Coronary artery (tissue), 2 donors: ENCODE measurements around the gene SGF29.
"Not testable (repeated sequence)": the region's sequence is repeated elsewhere in the genome, so short reads cannot be mapped to it uniquely, and the experiment has no call there.

Source experiments
- DNase-seq: peaks from one replicate; pipeline ENCODE4 v3.0.0-alpha.2; 2017; ENCODE audit warnings: low spot score
- H3K27ac ChIP-seq, 2 donors: fragments of 200-600 bp; sonication (generic); one replicate each; pipeline ENCODE4 v1.5.1; 2016 to 2019
- H3K4me3 ChIP-seq: fragments of 200-600 bp; sonication (generic); 2 replicates; pipeline ENCODE4 v1.5.1; 2016; ENCODE audit warnings: mild to moderate bottlenecking, moderate library complexity
- CTCF ChIP-seq: fragments of 200-600 bp; sonication (generic); IDR thresholded peaks from one replicate; pipeline ENCODE4 v1.5.1; 2019; ENCODE audit warnings: antibody characterized with exemption

Gene SGF29

GRCh38 chr16:28514246-28514645 is 39.5 kb upstream of the SGF29 start:
- DNase-seq, result no peak
- no peak overlapping the region for H3K4me3 ChIP-seq
- H3K27ac ChIP-seq, result no peak overlapping the region
- no peak for TF ChIP-seq CTCF

DNA sequence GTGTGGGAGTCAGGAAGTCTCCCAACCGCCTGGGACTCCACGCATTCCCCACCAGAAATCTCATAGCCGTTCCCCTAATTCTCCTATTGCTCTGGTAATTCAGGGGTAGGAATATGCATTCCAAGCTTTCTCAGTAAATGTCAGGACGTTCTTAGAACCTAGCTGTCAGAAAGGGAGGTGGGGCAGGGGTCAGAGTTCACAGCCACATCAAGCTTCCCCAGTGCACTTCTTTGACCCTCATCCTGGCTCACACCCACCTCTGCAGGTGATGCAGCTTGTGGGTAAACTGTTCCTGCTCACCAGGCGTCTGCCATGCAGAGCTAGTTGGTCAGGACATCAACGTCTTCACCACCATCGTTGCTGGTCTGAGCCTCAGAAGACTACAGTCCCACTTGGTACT is 33.0 kb upstream of the SGF29 start:
- H3K27ac ChIP-seq, result no peak overlapping the region
- no peak for TF ChIP-seq CTCF
- H3K4me3 ChIP-seq, result no peak overlapping the region
- no peak for DNase-seq

- no peak overlapping the region for H3K4me3 ChIP-seq
- TF ChIP-seq CTCF, result no peak
- DNase-seq, result no peak
- no peak overlapping the region for H3K27ac ChIP-seq
Measured at GRCh38 chr16:28521436-28521835, 32.3 kb upstream of the SGF29 start.

GRCh38 chr16:28522792-28523191 is 30.9 kb upstream of the SGF29 start:
- Histone ChIP-seq H3K27ac (no peak overlapping the region), H3K4me3 (no peak overlapping the region)
- TF ChIP-seq CTCF, result no peak
- no peak for DNase-seq

- no peak overlapping the region for H3K27ac ChIP-seq
- H3K4me3 ChIP-seq, result no peak overlapping the region
- DNase-seq, result no peak
- no peak for TF ChIP-seq CTCF
Measured at GRCh38 chr16:28524681-28525171, 29.0 kb upstream of the SGF29 start.

GRCh38 chr16:28526201-28527099 is 27.3 kb upstream of the SGF29 start:
- TF ChIP-seq CTCF, result no peak
- DNase-seq, result no peak
- Histone ChIP-seq H3K27ac (no peak overlapping the region), H3K4me3 (no peak overlapping the region)

- not testable (repeated sequence) for H3K27ac ChIP-seq, H3K4me3 ChIP-seq, DNase-seq
Measured at GRCh38 chr16:28527100-28527785, 26.5 kb upstream of the SGF29 start.
